ENCODE results near the gene PIP. TPM values are rescaled to one million over a fixed set of nuclear protein-coding genes. Genes with fewer than 3 reads are reported as not detected.
"Not testable (repeated sequence)": the region's sequence is repeated elsewhere in the genome, so short reads cannot be mapped to it uniquely, and the experiment has no call there.

Gene PIP
- total RNA-seq, 1 donor from 2014 or later: not detected

GRCh38 chr7:143148651-143149050, 16.8 kb downstream of the PIP start:
- no peak overlapping the region for H3K4me3 Mint-ChIP-seq (ENCODE audit: unreplicated experiment)
- TF ChIP-seq CTCF (IDR thresholded peaks at IDR 0.05; ENCODE audit: unreplicated experiment): no peak
- no peaks in the 10 kb centered on the region for H3K27me3 Mint-ChIP-seq (ENCODE audit: unreplicated experiment)
- no peaks in the 10 kb centered on the region for H3K36me3 Mint-ChIP-seq (ENCODE audit: low read depth, unreplicated experiment)
- H3K9me3 Mint-ChIP-seq (ENCODE audit: unreplicated experiment): no peaks in the 10 kb centered on the region
- DNase-seq (ENCODE audit: low spot score): no peak
- H3K4me1 Mint-ChIP-seq (ENCODE audit: unreplicated experiment): no peaks in the 10 kb centered on the region
- no peak overlapping the region for H3K27ac Mint-ChIP-seq (ENCODE audit: unreplicated experiment)

DNA sequence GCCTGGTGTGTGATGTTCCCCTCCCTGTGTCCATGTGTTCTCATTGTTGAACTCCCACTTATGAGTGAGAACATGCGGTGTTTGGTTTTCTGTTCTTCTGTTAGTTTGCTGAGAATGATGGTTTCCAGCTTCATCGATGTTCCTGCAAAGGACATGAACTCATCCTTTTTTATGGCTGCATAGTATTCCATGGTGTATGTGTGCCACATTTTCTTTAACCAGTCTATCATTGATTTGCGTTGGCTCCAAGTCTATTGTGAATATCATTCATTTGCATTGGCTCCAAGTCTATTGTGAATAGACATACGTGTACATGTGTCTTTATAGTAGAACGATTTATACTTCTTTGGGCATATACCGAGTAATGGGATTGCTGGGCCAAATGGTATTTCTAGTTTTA, 18.8 kb downstream of the PIP start:
- not testable (repeated sequence) for DNase-seq (ENCODE audit: low spot score); H3K27ac Mint-ChIP-seq (ENCODE audit: unreplicated experiment); H3K36me3 Mint-ChIP-seq (ENCODE audit: low read depth, unreplicated experiment); H3K9me3 Mint-ChIP-seq (ENCODE audit: unreplicated experiment); H3K27me3 Mint-ChIP-seq (ENCODE audit: unreplicated experiment); H3K4me3 Mint-ChIP-seq (ENCODE audit: unreplicated experiment); H3K4me1 Mint-ChIP-seq (ENCODE audit: unreplicated experiment)

GRCh38 chr7:143158617-143159016, 26.7 kb downstream of the PIP start:
- H3K36me3 Mint-ChIP-seq (ENCODE audit: low read depth, unreplicated experiment); H3K27me3 Mint-ChIP-seq (ENCODE audit: unreplicated experiment); DNase-seq (ENCODE audit: low spot score); H3K4me3 Mint-ChIP-seq (ENCODE audit: unreplicated experiment); H3K9me3 Mint-ChIP-seq (ENCODE audit: unreplicated experiment); H3K4me1 Mint-ChIP-seq (ENCODE audit: unreplicated experiment); H3K27ac Mint-ChIP-seq (ENCODE audit: unreplicated experiment): not testable (repeated sequence)

- no peak overlapping the region for H3K4me3 Mint-ChIP-seq (ENCODE audit: unreplicated experiment)
These were observed 39.8 kb downstream of the PIP start for GRCh38 chr7:143171697-143172096.

DNA sequence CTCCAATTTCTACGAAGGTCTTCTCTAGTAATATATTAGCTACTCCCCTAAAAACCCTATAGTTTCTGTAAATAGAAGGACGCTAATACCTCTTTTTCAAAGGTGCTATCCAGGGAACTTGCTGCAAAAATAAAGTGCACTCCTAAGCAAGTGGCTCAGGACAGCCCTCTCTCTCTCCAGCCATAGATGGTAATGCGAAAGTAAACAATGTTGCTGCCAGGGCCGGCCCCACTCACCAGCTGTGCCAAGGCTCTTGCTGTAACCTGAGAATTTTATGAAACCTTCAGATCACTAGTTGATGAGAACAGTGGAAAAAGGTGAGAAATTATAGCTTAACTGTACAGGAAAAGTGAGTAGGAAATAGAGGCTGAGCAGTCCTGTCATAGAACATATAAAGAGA, 40.5 kb downstream of the PIP start:
- Mint-ChIP-seq H3K4me1 (ENCODE audit: unreplicated experiment) (no peaks in the 10 kb centered on the region), H3K27me3 (ENCODE audit: unreplicated experiment) (peaks cover 2% of the 10 kb centered on the region), H3K4me3 (ENCODE audit: unreplicated experiment) (no peak overlapping the region), H3K36me3 (ENCODE audit: low read depth, unreplicated experiment) (no peaks in the 10 kb centered on the region), H3K27ac (ENCODE audit: unreplicated experiment) (no peak overlapping the region), H3K9me3 (ENCODE audit: unreplicated experiment) (peaks cover 2% of the 10 kb centered on the region)
- DNase-seq (ENCODE audit: low spot score): no peak
- TF ChIP-seq CTCF (IDR thresholded peaks at IDR 0.05; ENCODE audit: unreplicated experiment): no peak

More at GRCh38 chr7:143171697-143172096, 39.8 kb downstream of the PIP start:
- H3K27ac Mint-ChIP-seq (ENCODE audit: unreplicated experiment): no peak overlapping the region
- DNase-seq (ENCODE audit: low spot score): no peak
- H3K27me3 Mint-ChIP-seq (ENCODE audit: unreplicated experiment): peaks cover 2% of the 10 kb centered on the region
- no peaks in the 10 kb centered on the region for H3K4me1 Mint-ChIP-seq (ENCODE audit: unreplicated experiment)
- peaks cover 5% of the 10 kb centered on the region for H3K9me3 Mint-ChIP-seq (ENCODE audit: unreplicated experiment)
- H3K36me3 Mint-ChIP-seq (ENCODE audit: low read depth, unreplicated experiment): no peaks in the 10 kb centered on the region
- no peak for TF ChIP-seq CTCF (IDR thresholded peaks at IDR 0.05; ENCODE audit: unreplicated experiment)

GRCh38 chr7:143176128-143176527, 44.3 kb downstream of the PIP start:
- no peak for TF ChIP-seq CTCF (IDR thresholded peaks at IDR 0.05; ENCODE audit: unreplicated experiment)
- Mint-ChIP-seq H3K36me3 (ENCODE audit: low read depth, unreplicated experiment) (no peaks in the 10 kb centered on the region), H3K4me1 (ENCODE audit: unreplicated experiment) (no peaks in the 10 kb centered on the region), H3K27me3 (ENCODE audit: unreplicated experiment) (no peaks in the 10 kb centered on the region), H3K27ac (ENCODE audit: unreplicated experiment) (no peak overlapping the region), H3K9me3 (ENCODE audit: unreplicated experiment) (no peaks in the 10 kb centered on the region), H3K4me3 (ENCODE audit: unreplicated experiment) (no peak overlapping the region)
- DNase-seq (ENCODE audit: low spot score): no peak
